Activated CD4-positive, CD25-positive, alpha-beta regulatory T cell (primary cell): ENCODE measurements around the gene DMBX1.
A peak's percentile ranks its signal among the peaks of the same experiment; 100 is the strongest.

Experiments
- DNase-seq, 4 experiments: peaks; one replicate each; lab custom pipeline; 2025; lab: John Stamatoyannopoulos, UW

DMBX1 gene

DNA sequence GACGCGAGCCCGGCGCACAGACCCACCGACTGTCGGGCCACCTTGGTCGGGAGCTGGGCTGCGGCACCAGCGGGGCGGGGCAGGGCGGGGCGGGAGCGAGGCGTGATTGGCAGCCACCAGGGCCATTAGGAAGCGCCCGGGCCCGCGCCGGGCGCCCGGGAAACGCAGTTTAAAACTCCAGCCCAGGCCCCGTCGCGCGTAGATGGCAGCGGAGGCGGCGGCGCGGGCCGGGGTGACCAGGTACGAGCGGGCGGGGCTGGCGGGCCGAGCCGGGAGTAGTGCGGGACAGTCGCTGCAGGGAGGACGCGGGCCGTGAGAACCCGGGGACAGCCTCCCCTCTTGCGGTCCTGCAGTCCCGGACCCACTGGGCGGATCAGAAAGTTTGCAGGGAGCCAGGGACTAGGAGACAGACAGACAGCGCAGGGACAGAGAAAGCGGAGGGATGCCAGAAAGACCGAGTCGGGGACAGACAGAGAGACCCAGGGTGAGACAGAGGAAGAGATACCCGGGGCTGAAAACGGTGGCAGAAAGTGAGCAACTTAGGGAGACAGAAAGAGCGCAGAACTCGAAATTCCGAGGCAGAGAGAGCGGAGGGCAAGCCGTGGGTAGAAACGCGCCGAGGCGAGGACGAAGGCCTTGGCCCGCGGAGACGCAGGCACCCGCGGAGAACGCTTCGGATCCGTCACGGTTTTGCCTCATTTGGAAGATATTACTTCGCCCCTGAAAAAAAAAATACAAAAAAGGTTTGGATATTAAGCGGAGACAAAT, at the start of gene DMBX1:
Gene DMBX1 (plus strand): TSS at position 199 of the 768 bp plus-strand sequence. CDS start 17,175 bp downstream, outside the sequence.
- DNase-seq: no peak

GRCh38 chr1:46440478-46440877, 49.2 kb upstream of the DMBX1 start:
- no peak for DNase-seq

- peak; percentile 16 to 59 (median 42) for DNase-seq
These were observed 47.1 kb upstream of the DMBX1 start for GRCh38 chr1:46442317-46443161.

GRCh38 chr1:46444466-46444865, 45.2 kb upstream of the DMBX1 start:
- no peak for DNase-seq

- DNase-seq: no peak
These were observed 43.8 kb upstream of the DMBX1 start for GRCh38 chr1:46445773-46446256.

DNA sequence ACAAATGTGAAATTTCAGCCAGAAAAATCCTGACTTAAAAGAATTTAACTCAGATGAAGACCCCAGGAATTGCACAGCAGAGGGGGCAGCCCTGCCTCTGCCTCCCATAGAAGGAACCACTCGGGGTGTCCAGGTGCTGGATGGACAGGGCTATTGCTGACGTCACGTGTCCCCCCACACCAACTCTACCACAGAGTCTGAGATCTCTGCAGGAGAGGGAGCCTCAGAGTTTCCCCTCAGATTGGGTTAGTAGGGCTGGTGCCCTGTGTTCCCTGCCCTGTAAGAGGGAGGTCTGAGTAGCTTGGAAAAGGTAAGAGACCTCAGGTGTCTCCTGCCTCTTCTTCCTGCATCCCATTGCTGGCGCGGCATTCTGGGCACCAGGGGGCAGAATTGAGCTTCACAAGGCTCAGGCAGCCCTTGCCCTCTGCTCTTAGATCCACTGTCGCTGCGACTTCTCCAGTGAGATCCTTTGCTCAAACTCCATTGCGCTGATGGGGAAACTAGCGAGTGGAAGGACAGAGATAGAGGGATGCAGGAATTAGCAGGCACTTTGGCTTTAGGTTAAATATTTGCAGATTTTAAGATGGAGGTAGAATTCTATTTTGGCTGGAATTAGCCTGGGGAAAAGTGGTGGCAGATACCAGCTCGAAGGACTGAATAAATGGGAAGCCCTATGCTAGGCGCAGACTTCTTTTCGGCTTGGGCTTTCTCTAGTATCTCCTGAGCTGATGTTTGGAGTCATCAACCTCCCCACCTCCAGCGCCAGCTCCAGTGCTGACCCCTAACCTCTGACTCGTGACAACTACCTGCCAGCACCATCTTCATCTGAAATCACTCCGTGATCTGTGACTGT, 42.8 kb upstream of the DMBX1 start:
- peak; percentile 44 to 69 (median 49) for DNase-seq

GRCh38 chr1:46447499-46448108, 42.0 kb upstream of the DMBX1 start:
- DNase-seq: no peak

GRCh38 chr1:46448109-46448911, 41.3 kb upstream of the DMBX1 start:
- DNase-seq: no peak

DNA sequence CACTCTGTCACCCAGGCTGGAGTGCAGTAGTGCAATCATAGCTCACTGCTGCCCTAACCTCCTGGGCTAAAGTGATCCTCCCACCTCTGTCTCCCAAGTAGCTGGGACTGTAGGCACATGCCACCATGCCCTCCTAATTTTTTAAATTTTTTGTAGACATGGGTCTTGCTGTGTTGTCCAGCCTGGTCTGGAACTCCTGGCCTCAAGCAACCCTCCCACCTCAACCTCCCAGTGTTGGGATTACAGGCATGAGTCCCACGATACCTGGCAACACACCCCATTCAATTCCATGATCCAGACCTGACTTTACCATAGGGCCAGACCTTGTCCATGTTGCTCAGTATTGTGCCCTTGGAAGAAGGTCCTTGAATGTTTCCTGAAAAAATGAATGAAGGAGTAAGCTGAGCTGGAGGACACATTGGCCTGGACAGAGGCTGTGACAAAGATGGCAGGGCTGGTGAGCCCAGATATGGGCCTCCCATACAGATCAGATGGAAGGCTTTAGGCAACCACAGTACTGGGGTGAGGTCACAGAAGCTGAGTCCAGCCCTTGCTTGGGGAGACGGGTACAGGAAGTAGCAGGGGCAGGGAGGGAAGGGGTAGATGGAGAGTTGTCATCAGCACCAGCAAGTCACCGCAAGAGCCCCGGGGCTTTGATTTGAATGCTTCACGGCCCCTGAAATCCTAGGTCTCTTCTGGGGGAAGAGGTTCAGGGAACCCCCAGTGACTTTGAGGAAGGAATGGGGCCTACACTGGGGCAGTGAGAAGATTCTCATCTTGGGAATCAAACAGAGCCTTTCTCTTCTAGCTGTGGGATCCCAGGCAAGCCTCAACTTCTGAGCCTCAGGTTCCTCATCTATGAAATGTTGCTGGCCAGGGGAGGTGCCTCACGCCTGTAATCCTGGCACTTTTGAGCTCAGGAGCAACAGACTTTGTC, 40.1 kb upstream of the DMBX1 start:
- no peak for DNase-seq

DNA sequence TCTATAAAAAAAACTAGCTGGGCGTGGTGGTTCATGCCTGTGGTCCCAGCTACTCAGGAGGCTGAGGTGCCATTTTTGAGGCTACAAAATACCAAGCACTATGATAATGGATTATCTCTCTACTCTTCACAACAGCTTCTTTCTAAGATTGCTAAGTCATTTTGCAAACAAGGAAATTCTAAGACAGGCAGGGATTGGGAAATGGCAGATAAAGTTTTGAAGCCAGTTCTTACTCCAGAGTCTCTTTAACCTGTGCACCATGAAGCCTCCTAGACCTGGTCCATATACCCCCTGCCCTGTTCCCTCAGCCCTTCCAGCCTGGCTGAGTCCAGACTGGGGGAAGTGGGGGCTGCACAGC, 39.5 kb upstream of the DMBX1 start:
- DNase-seq: no peak

DNA sequence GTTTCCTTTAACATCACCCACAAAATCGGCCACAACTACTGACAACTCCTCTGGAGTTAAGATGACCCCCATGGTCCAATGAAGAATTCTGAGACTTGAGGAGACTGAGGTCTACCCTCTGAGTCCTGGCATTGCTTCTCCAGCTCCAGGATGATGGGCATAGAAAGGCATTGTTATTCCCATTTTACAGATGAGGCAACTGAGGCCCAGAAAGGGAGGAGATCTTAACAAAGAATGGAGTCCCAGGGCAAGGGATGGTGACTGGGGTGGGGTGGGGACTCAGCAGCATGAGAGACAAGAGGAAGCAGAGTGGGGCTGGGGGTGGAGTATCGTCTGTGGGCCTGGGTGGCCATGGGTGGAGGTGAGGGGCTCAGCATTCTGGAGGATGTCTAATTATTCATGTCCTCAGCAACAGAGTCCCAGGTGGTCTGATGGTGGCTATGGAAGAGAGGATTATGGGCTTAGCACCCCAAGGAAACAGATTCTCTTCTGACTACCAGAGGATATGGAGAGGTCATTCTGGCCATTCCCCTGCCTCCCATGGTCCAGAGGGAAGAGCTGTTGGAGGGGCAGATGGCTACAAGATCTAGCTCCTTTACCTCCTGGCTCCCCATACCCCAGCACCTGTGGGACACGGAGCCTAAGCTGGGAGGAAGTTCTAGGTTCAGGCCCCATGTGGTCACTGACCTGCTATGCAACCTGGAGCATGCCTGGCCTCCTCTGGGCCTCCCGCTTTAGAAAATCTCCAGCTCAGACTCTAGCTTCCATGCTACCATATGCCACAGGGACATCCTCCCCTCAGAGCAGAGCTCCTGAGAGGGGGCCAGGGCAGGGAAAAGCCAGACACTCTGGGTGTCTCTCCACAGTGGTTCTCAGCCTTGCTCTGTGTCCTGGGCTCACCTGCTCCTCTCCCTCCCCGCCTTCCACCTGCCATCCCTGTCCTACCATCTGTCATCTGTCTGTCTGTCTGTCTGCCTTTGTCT, 37.4 kb upstream of the DMBX1 start:
- DNase-seq: no peak

GRCh38 chr1:46452931-46453325, 36.7 kb upstream of the DMBX1 start:
- no peak for DNase-seq

DNA sequence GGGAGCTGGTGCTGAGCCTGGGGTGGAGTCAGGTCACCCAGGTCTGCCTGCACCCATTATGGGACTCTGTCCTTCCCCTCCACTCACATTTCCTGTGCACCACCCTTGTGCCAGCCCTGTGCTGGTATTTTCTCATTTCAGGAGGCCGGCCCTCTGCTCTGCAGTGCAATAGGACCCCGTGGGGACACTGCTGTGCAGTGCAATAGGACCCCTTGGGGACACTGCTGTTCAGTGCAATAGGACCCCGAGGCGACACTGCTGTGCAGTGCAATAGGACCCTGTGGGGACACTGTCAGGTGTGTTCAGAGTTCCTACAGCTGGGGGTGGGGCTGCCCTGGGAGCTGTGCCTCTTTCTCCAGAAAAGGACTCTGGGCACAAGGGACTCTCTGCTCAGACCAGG, 36.2 kb upstream of the DMBX1 start:
- no peak for DNase-seq

DNA sequence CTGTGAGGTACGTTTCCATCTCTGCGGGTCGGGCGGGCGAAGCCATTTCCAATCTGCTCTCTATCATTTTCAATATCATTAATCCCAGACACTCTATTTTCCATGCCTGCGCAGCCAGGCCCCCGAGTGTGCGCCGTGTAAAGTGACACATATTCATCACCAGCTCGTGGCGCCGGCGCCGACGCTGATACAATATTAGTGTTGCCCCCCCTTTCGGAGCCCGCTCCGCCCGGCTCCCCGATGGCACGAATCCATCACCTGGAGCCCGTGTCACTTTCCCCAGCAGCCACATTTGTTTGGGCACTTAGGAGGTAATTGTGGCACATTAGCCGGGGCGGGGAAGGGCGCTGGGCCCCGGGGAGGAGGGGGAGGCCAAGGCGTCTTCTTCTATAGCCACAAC, 33.7 kb upstream of the DMBX1 start:
- no peak for DNase-seq

DNA sequence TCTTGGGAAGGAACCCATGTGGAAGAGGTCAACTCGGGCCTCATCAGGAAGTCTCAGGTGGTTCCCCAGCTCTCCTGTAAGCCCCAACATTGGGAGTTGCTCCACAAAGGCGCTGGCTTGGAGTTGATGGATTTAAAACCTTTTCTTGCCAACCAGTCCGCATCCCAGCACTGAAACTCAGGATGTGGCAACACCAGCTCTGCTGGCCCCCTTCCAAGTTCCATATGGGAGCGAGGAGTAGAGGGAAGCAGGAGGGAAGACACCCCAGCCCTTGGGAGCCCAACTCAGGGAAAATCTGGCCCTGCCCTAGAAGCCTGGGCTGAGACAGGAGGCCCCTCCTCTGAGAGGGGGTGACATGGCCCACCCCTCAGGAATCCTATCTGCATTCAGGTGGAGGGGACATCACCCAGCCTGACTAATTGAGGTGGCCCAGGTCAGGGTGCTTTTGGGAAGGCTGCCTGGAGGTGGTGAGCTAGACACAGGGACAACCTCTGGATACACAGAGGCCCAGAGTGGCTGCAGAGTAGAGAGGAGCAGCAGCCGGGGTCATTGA, 33.1 kb upstream of the DMBX1 start:
- DNase-seq: no peak

DNA sequence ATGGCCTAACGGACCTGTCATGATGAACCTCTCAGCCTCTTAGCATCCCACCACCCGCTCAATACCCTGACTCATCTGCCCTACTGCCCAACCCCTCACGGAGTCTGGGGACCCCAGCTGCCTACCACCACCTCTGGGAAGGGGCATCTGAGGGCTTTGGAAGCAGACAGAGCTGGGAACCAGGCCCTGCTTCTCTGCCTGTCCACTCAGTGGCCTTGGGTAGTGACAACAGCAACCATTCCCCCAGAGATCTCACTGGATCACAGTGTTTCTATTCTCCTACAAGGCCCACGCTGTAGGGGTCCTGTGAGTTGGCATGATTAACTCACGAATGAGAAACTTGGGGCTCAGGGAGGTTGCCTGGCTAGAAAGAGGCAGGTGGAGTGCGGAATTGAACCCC, 32.5 kb upstream of the DMBX1 start:
- DNase-seq: no peak

- DNase-seq: no peak
These were observed 31.4 kb upstream of the DMBX1 start for GRCh38 chr1:46458190-46458589.

- DNase-seq: no peak
These were observed 30.8 kb upstream of the DMBX1 start for GRCh38 chr1:46458846-46459245.
